ENCODE measurements around the gene IFITM1.

DNA sequence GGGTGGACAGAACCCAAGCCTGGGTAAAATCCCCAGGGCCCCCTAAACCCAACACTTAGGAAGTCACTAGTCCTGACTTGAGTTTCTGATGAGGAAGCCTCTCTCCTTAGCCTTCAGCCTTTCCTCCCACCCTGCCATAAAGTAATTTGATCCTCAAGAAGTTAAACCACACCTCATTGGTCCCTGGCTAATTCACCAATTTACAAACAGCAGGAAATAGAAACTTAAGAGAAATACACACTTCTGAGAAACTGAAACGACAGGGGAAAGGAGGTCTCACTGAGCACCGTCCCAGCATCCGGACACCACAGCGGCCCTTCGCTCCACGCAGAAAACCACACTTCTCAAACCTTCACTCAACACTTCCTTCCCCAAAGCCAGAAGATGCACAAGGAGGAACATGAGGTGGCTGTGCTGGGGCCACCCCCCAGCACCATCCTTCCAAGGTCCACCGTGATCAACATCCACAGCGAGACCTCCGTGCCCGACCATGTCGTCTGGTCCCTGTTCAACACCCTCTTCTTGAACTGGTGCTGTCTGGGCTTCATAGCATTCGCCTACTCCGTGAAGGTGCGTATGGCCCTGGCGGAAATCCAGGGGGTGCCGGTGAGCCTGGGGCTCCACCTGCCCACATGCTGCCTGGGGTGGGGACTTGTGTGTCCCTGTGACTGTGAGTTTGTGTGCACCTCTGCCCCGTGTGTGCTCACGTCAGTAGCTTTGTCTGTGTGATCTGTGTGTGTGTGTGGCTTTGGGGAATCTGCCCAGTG is at the start of gene IFITM1:
- TF ChIP-seq, protein P1, sequence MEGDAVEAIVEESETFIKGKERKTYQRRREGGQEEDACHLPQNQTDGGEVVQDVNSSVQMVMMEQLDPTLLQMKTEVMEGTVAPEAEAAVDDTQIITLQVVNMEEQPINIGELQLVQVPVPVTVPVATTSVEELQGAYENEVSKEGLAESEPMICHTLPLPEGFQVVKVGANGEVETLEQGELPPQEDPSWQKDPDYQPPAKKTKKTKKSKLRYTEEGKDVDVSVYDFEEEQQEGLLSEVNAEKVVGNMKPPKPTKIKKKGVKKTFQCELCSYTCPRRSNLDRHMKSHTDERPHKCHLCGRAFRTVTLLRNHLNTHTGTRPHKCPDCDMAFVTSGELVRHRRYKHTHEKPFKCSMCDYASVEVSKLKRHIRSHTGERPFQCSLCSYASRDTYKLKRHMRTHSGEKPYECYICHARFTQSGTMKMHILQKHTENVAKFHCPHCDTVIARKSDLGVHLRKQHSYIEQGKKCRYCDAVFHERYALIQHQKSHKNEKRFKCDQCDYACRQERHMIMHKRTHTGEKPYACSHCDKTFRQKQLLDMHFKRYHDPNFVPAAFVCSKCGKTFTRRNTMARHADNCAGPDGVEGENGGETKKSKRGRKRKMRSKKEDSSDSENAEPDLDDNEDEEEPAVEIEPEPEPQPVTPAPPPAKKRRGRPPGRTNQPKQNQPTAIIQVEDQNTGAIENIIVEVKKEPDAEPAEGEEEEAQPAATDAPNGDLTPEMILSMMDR (conservative IDR thresholded peaks at IDR 0.05; ENCODE audit: low read length), result peak; percentile 49
- no peak for TF ChIP-seq EZH2phosphoT487 (IDR thresholded peaks at IDR 0.05; ENCODE audit: borderline replicate concordance, low read depth, low read length)

Data from OCI-LY7 (cell line).